CD14-positive monocyte (primary cell): ENCODE measurements around the gene MTRFR. TPM values are rescaled to one million over a fixed set of nuclear protein-coding genes. Genes with fewer than 3 reads are reported as not detected.

Experiments used
- DNase-seq, 3 donors: peaks; one replicate each; pipeline ENCODE4 v3.0.0-alpha.2; 2011 to 2022
- H2AFZ ChIP-seq: 2 replicates; pipeline ENCODE4 v1.6.0; 2012; ENCODE audit warnings: mild to moderate bottlenecking, low read depth, low read length, inconsistent platforms; ENCODE audit not compliant: insufficient read depth, poor library complexity, severe bottlenecking
- H3K27ac ChIP-seq, 2 donors: 1 replicate in 1 of 2; 2 replicates in 1 of 2; pipeline ENCODE4 v1.5.1; 2012 to 2013; ENCODE audit warnings: low read length in 2 of 2, control low read depth in 1 of 2, inconsistent platforms in 1 of 2, low read depth in 1 of 2, mild to moderate bottlenecking in 1 of 2
- H3K27me3 ChIP-seq, 2 donors: one replicate each; pipeline versions ENCODE4 v1.6.0 to v1.6.1; 2011 to 2013; ENCODE audit warnings: low read length in 2 of 2; ENCODE audit not compliant: control insufficient read depth in 2 of 2, insufficient read depth in 2 of 2
- H3K36me3 ChIP-seq, 2 donors: replicated peaks in 1 of 2; 1 replicate in 1 of 2; 2 replicates in 1 of 2; pipeline versions ENCODE4 v1.5.1 to v1.6.1; 2012 to 2013; ENCODE audit warnings: low read length in 2 of 2, control low read depth in 1 of 2, inconsistent platforms in 1 of 2, mild to moderate bottlenecking in 1 of 2; ENCODE audit not compliant: insufficient read depth in 2 of 2, control insufficient read depth in 1 of 2
- H3K4me1 ChIP-seq, 2 donors: 1 replicate in 1 of 2; 2 replicates in 1 of 2; pipeline versions ENCODE4 v1.5.1 to v1.6.1; 2012 to 2013; ENCODE audit warnings: low read length in 2 of 2, control low read depth in 1 of 2, inconsistent platforms in 1 of 2, mild to moderate bottlenecking in 1 of 2, moderate library complexity in 1 of 2; ENCODE audit not compliant: insufficient read depth in 2 of 2, control insufficient read depth in 1 of 2
- H3K4me2 ChIP-seq: replicated peaks from 2 replicates; pipeline ENCODE3; 2012; ENCODE audit warnings: low read length, moderate library complexity, mild to moderate bottlenecking; ENCODE audit not compliant: poor library complexity, severe bottlenecking; ENCODE audit errors: extremely low read depth
- H3K4me3 ChIP-seq, 3 experiments: fragments of 200-600 bp in 1 of 3; sonication (generic) in 1 of 3; replicated peaks in 1 of 3; 1 replicate in 2 of 3; 2 replicates in 1 of 3; pipeline ENCODE4 v1.5.1; 2011 to 2013; ENCODE audit warnings: low read length in 3 of 3, mild to moderate bottlenecking in 3 of 3, control low read depth in 2 of 3, low read depth in 2 of 3, inconsistent platforms in 1 of 3, moderate library complexity in 1 of 3
- H3K79me2 ChIP-seq: 2 replicates; pipeline ENCODE4 v1.6.0; 2012; ENCODE audit warnings: mild to moderate bottlenecking, control low read depth, inconsistent platforms, low read length, moderate library complexity; ENCODE audit not compliant: insufficient read depth
- H3K9ac ChIP-seq: 2 replicates; pipeline ENCODE4 v1.6.0; 2017; ENCODE audit warnings: low read length, mild to moderate bottlenecking; ENCODE audit not compliant: insufficient read depth, poor library complexity, severe bottlenecking
- H3K9me3 ChIP-seq, 2 donors: replicated peaks in 1 of 2; 1 replicate in 1 of 2; 2 replicates in 1 of 2; pipeline versions ENCODE4 v1.5.1 to v1.6.1; 2012 to 2013; ENCODE audit warnings: low read length in 2 of 2, control low read depth in 1 of 2; ENCODE audit not compliant: control insufficient read depth in 1 of 2, insufficient read depth in 1 of 2
- H4K20me1 ChIP-seq: 2 replicates; pipeline ENCODE4 v1.6.0; 2012; ENCODE audit warnings: mild to moderate bottlenecking, low read length, control low read depth, moderate library complexity; ENCODE audit not compliant: insufficient read depth
- H3K27ac Mint-ChIP-seq, 7 donors: one replicate each; pipeline ENCODE4 v1.8.0; 2020; ENCODE audit warnings: mild to moderate bottlenecking in 7 of 7, mixed read lengths in 7 of 7, moderate library complexity in 6 of 7, inconsistent platforms in 2 of 7
- H3K27me3 Mint-ChIP-seq, 3 donors: one replicate each; pipeline ENCODE4 v1.8.0; 2021 to 2022; ENCODE audit warnings: low read depth in 3 of 3, mild to moderate bottlenecking in 3 of 3, mixed read lengths in 3 of 3, moderate library complexity in 3 of 3, inconsistent platforms in 1 of 3
- H3K36me3 Mint-ChIP-seq, 2 donors: one replicate each; pipeline ENCODE4 v1.8.0; 2020; ENCODE audit warnings: mixed read lengths in 2 of 2, inconsistent platforms in 1 of 2, mild to moderate bottlenecking in 1 of 2
- H3K4me1 Mint-ChIP-seq: one replicate; pipeline ENCODE4 v1.8.0; 2020; ENCODE audit warnings: mild to moderate bottlenecking, mixed read lengths
- H3K4me3 Mint-ChIP-seq, 2 donors: one replicate each; pipeline ENCODE4 v1.8.0; 2020; ENCODE audit warnings: mild to moderate bottlenecking in 2 of 2, mixed read lengths in 2 of 2, moderate library complexity in 1 of 2
- H3K9me3 Mint-ChIP-seq, 7 donors: one replicate each; pipeline ENCODE4 v1.8.0; 2020 to 2022; ENCODE audit warnings: mixed read lengths in 7 of 7, mild to moderate bottlenecking in 6 of 7, moderate library complexity in 6 of 7, inconsistent platforms in 2 of 7
- CTCF ChIP-seq: fragments of 200-600 bp; IDR thresholded peaks from one replicate; pipeline ENCODE4 v1.8.0; 2022; ENCODE audit warnings: antibody characterized with exemption, mild to moderate bottlenecking
- WGBS: methylation state at CpG from one replicate; pipeline ENCODE4 v1.1.5; 2013; ENCODE audit warnings: missing lambda C conversion rate; ENCODE audit not compliant: insufficient coverage; 5-methylcytosine and 5-hydroxymethylcytosine counted together
- intact Hi-C, 2 donors: fragments of 100-400 bp; cut with micrococcal nuclease; formaldehyde crosslinking; loops; one replicate each; pipeline versions ENCODE4 v1.15.0 to v1.15.1; 2023
- polyA plus RNA-seq, 3 donors: library from polyadenylated mRNA; depleted of rRNA in 1 of 3; unstranded in 2 of 3; stranded (reverse) in 1 of 3; fragments of 300-500 nt in 2 of 3; fragments of >200 nt in 1 of 3; fragmentation: Illumina TruSeq in 2 of 3; gene quantifications; 1 replicate in 2 of 3; 2 replicates in 1 of 3; pipeline ENCODE4 v1.2.3, GENCODE V29; 2012 to 2021
- small RNA-seq: library from RNA; depleted of rRNA; stranded (forward); fragments of <200 nt; gene quantifications from one replicate; pipeline ENCODE3, GENCODE V24; 2012; ENCODE audit warnings: low read depth; ENCODE audit not compliant: insufficient read length

Gene MTRFR
- polyA plus RNA-seq, 3 donors: 1.7 to 2.1 (median 1.7) TPM

DNA sequence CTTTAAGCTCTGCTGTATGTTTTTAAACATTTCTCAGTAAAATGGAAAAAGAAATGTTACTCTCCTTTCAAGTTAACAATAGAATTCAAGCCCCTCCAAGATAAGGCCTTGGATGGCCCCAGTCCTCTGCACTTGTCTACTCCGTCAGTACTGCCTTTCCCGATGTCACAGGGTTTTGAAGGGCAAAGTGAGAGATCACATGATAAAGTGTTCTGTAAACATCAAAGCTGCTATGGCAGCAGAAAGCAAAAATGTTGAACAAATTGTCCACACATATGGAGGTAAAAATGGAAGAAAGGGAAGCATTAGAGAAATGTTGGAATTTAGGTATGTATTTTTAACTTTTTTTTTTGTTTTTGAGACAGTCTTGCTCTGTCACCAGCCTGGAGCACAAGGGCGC lies 71.9 kb downstream of the MTRFR start:
- Mint-ChIP-seq H3K4me3 (no peak overlapping the region), H3K27ac (no peak overlapping the region), H3K9me3 (no peaks in the 10 kb centered on the region), H3K36me3 (peaks cover 79 to 93% of the 10 kb centered on the region in 2 donors), H3K4me1 (no peaks in the 10 kb centered on the region), H3K27me3 (no peaks in the 10 kb centered on the region)
- no peak for DNase-seq
- Histone ChIP-seq H3K4me3 (no peak overlapping the region), H3K4me1 (no peaks in the 10 kb centered on the region), H4K20me1 (no peaks in the 10 kb centered on the region), H3K27me3 (no peaks in the 10 kb centered on the region), H2AFZ (no peak overlapping the region), H3K79me2 (no peaks in the 10 kb centered on the region), H3K4me2 (no peak overlapping the region), H3K9me3 (no peaks in the 10 kb centered on the region), H3K9ac (no peak overlapping the region), H3K27ac (no peak overlapping the region), H3K36me3 (peaks cover 90 to 99% of the 10 kb centered on the region in 2 donors)
- 100% methylated on average over 1 of the region's 3 CpGs for WGBS
- TF ChIP-seq CTCF: no peak
- intact Hi-C loops: no loop called here

DNA sequence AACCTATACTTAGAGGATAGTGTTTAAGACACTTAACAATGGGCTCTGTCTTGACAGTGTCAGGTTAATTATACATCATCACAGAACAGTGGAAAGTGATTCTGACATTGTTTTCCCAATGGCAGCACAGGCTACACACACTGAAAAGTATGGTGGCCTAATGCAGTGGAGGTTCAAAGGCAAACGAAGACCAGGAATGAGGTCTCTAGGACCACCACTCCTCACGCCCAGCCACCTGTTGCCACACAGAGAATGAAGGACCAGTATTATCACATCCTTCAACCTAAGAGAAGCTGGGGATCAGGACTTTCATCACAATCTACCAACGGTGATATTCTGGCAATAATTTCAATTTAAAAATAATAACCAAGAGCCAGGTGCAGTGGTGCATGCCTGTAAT lies 73.0 kb downstream of the MTRFR start:
- intact Hi-C loops: no loop called here
- no peak for TF ChIP-seq CTCF
- DNase-seq: no peak
- Histone ChIP-seq H3K4me3 (no peak overlapping the region), H3K27me3 (no peaks in the 10 kb centered on the region), H3K4me2 (no peak overlapping the region), H3K27ac (no peak overlapping the region), H3K9ac (no peak overlapping the region), H3K36me3 (peaks cover 92 to 99% of the 10 kb centered on the region in 2 donors), H3K79me2 (no peaks in the 10 kb centered on the region), H3K9me3 (no peaks in the 10 kb centered on the region), H4K20me1 (no peaks in the 10 kb centered on the region), H3K4me1 (no peaks in the 10 kb centered on the region), H2AFZ (no peak overlapping the region)
- Mint-ChIP-seq H3K27me3 (no peaks in the 10 kb centered on the region), H3K4me3 (no peak overlapping the region), H3K27ac (no peak overlapping the region), H3K4me1 (no peaks in the 10 kb centered on the region), H3K36me3 (peaks cover 85 to 94% of the 10 kb centered on the region in 2 donors), H3K9me3 (no peaks in the 10 kb centered on the region)
- 90% methylated on average over 2 of the region's 3 CpGs for WGBS

Small RNA genes within 50 kb of the gene (small RNA-seq; reads per million reads assigned to genes)
- not detected for gene RNA5SP375

Other genes starting within 250 kb of the MTRFR start
- under 1 TPM in 2 of 3 donors, not detected in 1; 0.08 to 0.67 TPM for gene PITPNM2, start 82.3 kb upstream of the MTRFR start, polyA plus RNA-seq
- gene MPHOSPH9, start 295 bp upstream of the MTRFR start, polyA plus RNA-seq: 10 to 100 TPM in 1 of 3 donors, 1 to 10 TPM in 2; 6.3 to 14.1 (median 9.2) TPM
- 10 to 100 TPM; 44.5 to 68.4 (median 58.4) TPM for gene CDK2AP1, start 38.4 kb downstream of the MTRFR start, polyA plus RNA-seq
- gene SBNO1, start 131.4 kb downstream of the MTRFR start, polyA plus RNA-seq: 10 to 100 TPM in 2 of 3 donors, 1 to 10 TPM in 1; 5.6 to 16.9 (median 11.4) TPM
- gene KMT5A, start 150.7 kb downstream of the MTRFR start, polyA plus RNA-seq: 10 to 100 TPM in 1 of 3 donors, 1 to 10 TPM in 1, under 1 TPM in 1; 0.81 to 20.3 (median 2.6) TPM
- gene RILPL2, start 203.2 kb downstream of the MTRFR start, polyA plus RNA-seq: 10 to 100 TPM; 19.3 to 25.1 (median 21.0) TPM
- 10 to 100 TPM; 13.4 to 19.5 (median 16.7) TPM for gene SNRNP35, start 224.7 kb downstream of the MTRFR start, polyA plus RNA-seq